ENCODE measurements around the gene AMACR. TPM values are rescaled to one million over a fixed set of nuclear protein-coding genes. Genes with fewer than 3 reads are reported as not detected.
A peak's percentile ranks its signal among the peaks of the same experiment; 100 is the strongest.

AMACR gene
- total and polyA plus RNA-seq, 9 of the 15 experiments (the other 6 are each of a cell fraction or from before 2014, with no cell fraction given), result 0.72 to 4.6 (median 4.0) TPM

- 0 out of 2 replicates have a peak, but pooled peaks have one; percentile 25 for TF ChIP-seq BHLHE40 (IDR thresholded peaks at IDR 0.05; ENCODE audit: low read length)
- peak; percentile 35 to 74; a peak in 3 of 4 replicates for TF ChIP-seq RAD21 (CRISPR knock-in tag; conservative IDR thresholded peaks at IDR 0.05 in 1 of 2, IDR thresholded peaks at IDR 0.05 in 1 of 2)
- 0 out of 2 replicates have a peak, but pooled peaks have one; percentile 10 for TF ChIP-seq MAFF (IDR thresholded peaks at IDR 0.05; ENCODE audit: low read length)
- no peak for TF ChIP-seq NFIC (IDR thresholded peaks at IDR 0.05)
Observed at GRCh38 chr5:33997331-33997983, 10.4 kb downstream of the AMACR start (continued).

- POLR2A ChIA-PET, result interaction anchor here (0.9 kb wide), 1 partner anchor 13 kb away, joined by 3 read pairs; no protein-coding TSS in a partner anchor
- CTCF ChIA-PET (ENCODE audit: low intra/inter-chr PET ratio), result no interaction called here
- H3K79me2 ChIP-seq (ENCODE audit: control insufficient read depth, insufficient read depth, low read length), result no peaks in the 10 kb centered on the region
- TF ChIP-seq SMAD1 (IDR thresholded peaks at IDR 0.05; ENCODE audit: low read depth, low read length, partially characterized antibody) (no peak), ZNF316 (IDR thresholded peaks at IDR 0.05) (no peak), ZFP30 (CRISPR knock-in tag; IDR thresholded peaks at IDR 0.05; ENCODE audit: borderline replicate concordance) (no peak), SMARCE1 (IDR thresholded peaks at IDR 0.05) (no peak), CCAR2 (IDR thresholded peaks at IDR 0.05; ENCODE audit: low read depth, low read length) (no peak), HSF4 (CRISPR knock-in tag; IDR thresholded peaks at IDR 0.05; ENCODE audit: borderline replicate concordance) (no peak), ZNF347 (CRISPR knock-in tag; IDR thresholded peaks at IDR 0.05; ENCODE audit: low read depth) (no peak)
- DNase-seq (ENCODE audit: extremely low read depth in 1 of 4, low spot score in 3 of 4) (no peak), ATAC-seq (no peak), FAIRE-seq (no peak)
- H3K4me3 ChIP-seq, result no peak overlapping the region
- H3K4me2 ChIP-seq (ENCODE audit: insufficient read depth, low read length), result no peak overlapping the region
- H3K9ac ChIP-seq (ENCODE audit: insufficient read depth in 1 of 2, low read depth in 2 of 2, low read length in 2 of 2), result no peak overlapping the region
- WGBS (ENCODE audit: insufficient coverage, low coverage, missing lambda C conversion rate), result 13% methylated on average over 2 of the region's 2 CpGs
- no peaks in the 10 kb centered on the region for H3K9me1 ChIP-seq (ENCODE audit: control insufficient read depth, insufficient read depth, low read length)
- intact Hi-C loops (cut with micrococcal nuclease), result loop anchor here (5.0 kb wide), 1 partner anchor 456 kb away; no protein-coding TSS in a partner anchor
- no peaks in the 10 kb centered on the region for H3K9me3 ChIP-seq (replicated peaks; ENCODE audit: control insufficient read depth, insufficient read depth, low read depth, low read length)
- H2AFZ ChIP-seq (ENCODE audit: low read depth, low read length), result no peak overlapping the region
- no peaks in the 10 kb centered on the region for H3K4me1 ChIP-seq (replicated peaks in 1 of 2; ENCODE audit: control insufficient read depth in 2 of 2, insufficient read depth in 2 of 2, low read length in 2 of 2)
- in situ Hi-C loops (cut with MboI), result no loop called here
- no peaks in the 10 kb centered on the region for H3K36me3 ChIP-seq (ENCODE audit: control insufficient read depth, insufficient read depth, low read length)
- H4K20me1 ChIP-seq (replicated peaks; ENCODE audit: control insufficient read depth, insufficient read depth, low read length), result no peaks in the 10 kb centered on the region
- no peak overlapping the region for H3K27ac ChIP-seq (ENCODE audit: extremely low read depth, low read depth, low read length)
- BruUV-seq (replicated peaks), result no TSS peak
- no peaks in the 10 kb centered on the region for H3K27me3 ChIP-seq (ENCODE audit: control insufficient read depth in 2 of 2, insufficient read depth in 2 of 2, low read length in 2 of 2)
Observed at GRCh38 chr5:33995865-33996264, 12.0 kb downstream of the AMACR start.

Data from K562 (cell line).